ENCODE results near the gene HTR3A.

The HTR3A gene

DNA sequence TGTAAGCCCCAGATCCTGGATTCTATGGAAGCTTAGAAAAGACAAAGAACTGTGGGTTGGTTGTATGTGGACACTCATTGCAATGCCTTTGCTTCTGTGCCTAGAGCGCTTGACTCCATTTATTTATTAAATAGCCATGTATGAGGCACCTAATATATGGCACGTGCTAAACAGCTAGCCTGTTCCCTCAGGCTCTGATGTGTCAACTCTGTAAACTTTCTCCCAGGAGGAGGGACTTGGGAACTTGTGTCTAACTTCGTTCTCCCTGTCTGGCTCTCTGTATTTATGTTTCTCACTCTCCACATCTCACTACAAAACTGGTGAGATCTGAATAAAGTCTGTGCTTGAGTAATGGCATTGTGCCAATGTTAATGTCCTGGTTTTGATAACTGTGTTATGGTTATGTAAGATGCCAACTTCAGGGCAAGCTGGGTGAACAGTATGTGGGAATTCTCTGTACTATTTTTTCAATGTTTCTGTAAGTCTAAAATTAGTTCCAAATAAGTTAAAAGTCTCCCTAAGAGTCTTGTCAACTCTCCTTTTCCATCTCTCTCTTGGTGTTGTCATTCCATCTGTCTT is 50.5 kb downstream of the HTR3A start:
- DNase-seq: no peak

- peak; percentile 35 for DNase-seq
These were observed 51.4 kb downstream of the HTR3A start for GRCh38 chr11:114026355-114026754.

GRCh38 chr11:114027391-114027790 is 52.5 kb downstream of the HTR3A start:
- no peak for DNase-seq

- DNase-seq: no peak
These were observed 53.0 kb downstream of the HTR3A start for GRCh38 chr11:114027926-114028325.

DNA sequence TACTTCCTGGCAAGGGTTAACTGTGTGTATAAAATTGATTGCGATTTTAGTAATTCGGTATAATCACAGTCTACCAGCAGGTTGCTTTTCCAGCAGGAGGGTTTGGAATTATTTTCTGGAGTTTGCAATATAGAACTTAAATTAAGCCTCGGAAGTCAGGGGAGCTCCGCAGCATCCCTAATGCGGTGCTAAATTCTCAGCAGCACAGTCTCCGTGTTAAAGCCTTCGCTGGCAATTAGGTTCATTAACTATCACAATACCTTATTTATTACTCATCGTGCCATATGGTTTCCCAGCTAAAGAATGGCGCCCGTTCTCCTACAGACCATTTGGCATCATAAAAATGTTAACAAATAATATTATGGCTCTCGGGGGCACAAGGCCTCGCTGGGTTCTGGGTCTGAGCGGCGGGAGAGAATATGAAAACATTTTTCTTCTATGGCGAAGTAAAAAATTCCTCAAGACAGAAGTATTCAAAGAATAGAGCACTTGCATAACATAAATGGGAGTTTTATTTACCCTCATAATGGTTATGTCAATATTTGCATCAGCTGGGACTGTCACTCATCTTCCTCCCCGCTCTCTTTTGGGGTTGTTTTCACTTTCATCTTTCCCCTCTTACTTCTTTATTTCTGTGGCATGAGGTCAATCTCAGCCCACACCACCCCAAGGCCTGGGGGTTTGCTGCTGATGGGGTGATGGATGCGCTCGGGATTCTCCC is 56.5 kb downstream of the HTR3A start:
- DNase-seq: no peak

DNA sequence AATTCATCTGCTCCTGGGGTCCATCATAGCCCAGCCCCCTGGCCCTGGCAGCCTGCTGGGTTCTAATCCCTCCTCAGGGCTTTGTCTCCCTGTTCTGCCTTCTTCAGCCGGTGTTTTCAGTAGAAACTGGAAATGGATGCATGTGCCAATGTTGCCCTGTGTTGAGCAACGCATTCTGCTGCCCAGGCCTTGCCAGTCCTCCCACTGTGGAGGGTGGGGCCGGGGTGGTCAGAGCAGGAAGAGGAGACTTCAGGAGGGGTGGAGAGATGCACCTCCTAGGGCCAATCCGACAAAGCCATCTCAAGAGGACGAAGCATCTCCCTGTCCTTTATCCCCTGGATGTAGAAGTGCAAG is 57.0 kb downstream of the HTR3A start:
- no peak for DNase-seq

- DNase-seq: no peak
These were observed 58.2 kb downstream of the HTR3A start for GRCh38 chr11:114033066-114033465.

- no peak for DNase-seq
These were observed 58.7 kb downstream of the HTR3A start for GRCh38 chr11:114033572-114033971.

DNA sequence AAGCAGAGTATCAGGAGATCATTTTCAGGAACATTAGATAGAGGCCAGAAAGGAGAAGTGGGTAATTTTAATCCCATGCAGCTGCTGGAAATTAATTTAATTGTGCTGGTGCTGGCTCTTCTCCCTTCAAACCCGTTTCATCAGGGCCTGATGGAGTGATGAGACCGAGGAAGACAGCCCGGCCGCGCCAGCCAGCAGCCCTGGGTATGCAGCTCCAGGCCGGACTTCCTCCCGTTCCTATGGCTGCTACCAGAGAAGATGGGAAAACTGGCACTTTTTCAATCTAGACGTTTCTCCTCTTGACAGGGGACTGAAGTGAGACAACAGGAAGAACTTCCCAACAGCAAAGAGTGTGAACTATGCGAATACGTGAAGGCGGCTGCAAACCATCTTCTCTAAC is 60.0 kb downstream of the HTR3A start:
- no peak for DNase-seq

DNA sequence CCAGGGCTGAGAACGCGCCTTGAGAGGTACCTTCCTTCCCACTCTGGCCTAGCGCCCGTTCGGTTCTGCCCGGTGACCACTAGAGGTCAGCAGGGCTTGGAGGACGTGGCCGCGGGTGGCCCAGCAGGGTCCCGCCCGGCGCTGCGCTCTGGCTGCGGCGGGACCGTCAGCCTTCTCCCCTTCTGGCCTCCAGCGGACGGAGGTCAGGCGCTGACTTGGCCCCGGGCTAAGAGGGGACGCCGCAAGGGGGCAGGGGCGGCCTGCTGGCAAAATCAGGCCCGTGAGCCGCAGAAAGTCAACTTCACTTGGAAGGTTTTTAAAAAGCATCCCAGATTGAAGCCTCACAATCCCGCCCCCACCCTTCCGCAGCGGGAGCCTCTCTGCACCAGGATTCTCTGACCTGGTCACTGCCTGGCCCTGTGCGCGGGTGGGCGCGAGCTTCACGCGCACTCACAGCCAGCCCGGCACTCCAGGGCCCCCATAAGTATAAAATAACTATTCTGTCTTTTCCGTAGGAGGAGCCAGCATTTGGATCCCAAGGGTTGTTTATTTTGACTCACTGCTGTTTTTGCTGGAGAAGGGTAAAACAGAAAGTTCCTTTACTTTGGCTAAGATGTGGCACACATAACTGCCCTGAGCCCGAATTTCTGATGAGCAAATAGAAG is 61.4 kb downstream of the HTR3A start:
- peak; percentile 59 for DNase-seq

DNA sequence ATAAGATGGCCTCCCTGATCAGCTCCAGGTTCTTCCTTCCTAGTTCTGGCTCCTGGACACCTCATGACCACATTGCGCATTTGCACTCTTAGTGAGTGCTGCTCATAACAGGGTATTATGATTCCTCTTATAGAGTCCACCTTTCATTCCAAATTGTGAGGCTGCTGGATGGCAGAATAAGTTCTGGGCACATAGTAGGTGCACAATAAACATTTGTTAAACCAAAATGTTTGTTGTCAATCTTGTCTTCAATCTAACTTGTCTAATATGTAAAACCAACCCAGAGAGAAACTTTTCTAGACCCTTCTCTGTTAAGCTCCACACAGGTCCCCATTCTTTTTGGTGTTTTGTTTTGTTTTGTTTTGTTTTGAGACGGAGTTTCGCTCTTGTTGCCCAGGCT is 62.0 kb downstream of the HTR3A start:
- DNase-seq: no peak

- no peak for DNase-seq
These were observed 64.6 kb downstream of the HTR3A start for GRCh38 chr11:114039551-114039950.

Data from CD4-positive, alpha-beta T cell treated with Interleukin-12 subunit alpha and Interleukin-12 subunit beta, for 1 hour (primary cell).